ENCODE results near the gene TADA3. TPM values are rescaled to one million over a fixed set of nuclear protein-coding genes. Genes with fewer than 3 reads are reported as not detected.

TADA3 gene
- total and polyA plus RNA-seq, 2 of the 4 experiments (the other 2 are of a cell fraction) = 68.0 to 83.0 TPM

- H4K5ac ChIP-seq (ENCODE audit: low read depth, low read length) = peak within 1 kb of the TSS; percentile 99
- H3K4me2 ChIP-seq (ENCODE audit: low read depth, low read length) = peak within 1 kb of the TSS; percentile 90
- peaks cover 8% of the 10 kb centered on the region; the same call in 1 of the 2 replicates for H3K4me1 ChIP-seq (ENCODE audit: control insufficient read depth, insufficient read depth, low read length)
- H3K79me1 ChIP-seq (ENCODE audit: low read depth in 1 of 2, low read length in 2 of 2) = peaks cover 12 to 35% of the 10 kb centered on the region in 2 experiments; a peak in 3 of 4 replicates
- H3K18ac ChIP-seq (ENCODE audit: low read depth, low read length) = peak within 1 kb of the TSS; percentile 99
- H4K91ac ChIP-seq (ENCODE audit: insufficient read depth, low read depth, low read length) = peak within 1 kb of the TSS; percentile 100
- H3K23ac ChIP-seq (ENCODE audit: low read depth, low read length) = peak within 1 kb of the TSS; percentile 99
- peak within 1 kb of the TSS; percentile 98 for H3K14ac ChIP-seq (replicated peaks; ENCODE audit: low read depth, low read length)
- peak within 1 kb of the TSS; percentile 100 for H3K56ac ChIP-seq (ENCODE audit: extremely low read depth, insufficient read depth, low read length)
- ATAC-seq (ENCODE audit: low read depth) (peak; percentile 97), DNase-seq (peak; percentile 99)
- H3K27ac ChIP-seq (ENCODE audit: insufficient read depth, low read length) = peak within 1 kb of the TSS; percentile 100
- H2AK9ac ChIP-seq (replicated peaks; ENCODE audit: low read depth, low read length, poor library complexity) = peak within 1 kb of the TSS; percentile 92
- dilution Hi-C loops (cut with HindIII; ENCODE audit: low sequenced_read_pairs, unreplicated experiment) = no loop called here
- H3K9me3 ChIP-seq (ENCODE audit: control insufficient read depth, insufficient read depth, low read length) = no peaks in the 10 kb centered on the region
- H3K36me3 ChIP-seq (ENCODE audit: control insufficient read depth, insufficient read depth, low read length) = peaks cover 10% of the 10 kb centered on the region
- ChIA-PET CTCF (interaction anchor here (0.6 kb wide), 1 partner anchor 742 kb away, joined by 3 read pairs; no protein-coding TSS in a partner anchor), POLR2A (ENCODE audit: unreplicated experiment) (no interaction called here)
- H3K4ac ChIP-seq (ENCODE audit: low read depth, low read length) = peak within 1 kb of the TSS; percentile 99
- in situ Hi-C loops (cut with MboI; ENCODE audit: low sequenced_read_pairs) = no loop called here
- peak within 1 kb of the TSS; percentile 97; the same call in 1 of the 3 replicates for H2BK15ac ChIP-seq (ENCODE audit: low read depth, low read length)
- peak within 1 kb of the TSS; percentile 100 for H2AFZ ChIP-seq (replicated peaks; ENCODE audit: low read length, poor library complexity)
- H2BK5ac ChIP-seq (ENCODE audit: low read depth, low read length, poor library complexity, severe bottlenecking) = peak within 1 kb of the TSS; percentile 99
- H4K20me1 ChIP-seq (ENCODE audit: insufficient read depth, low read length) = peaks cover 25% of the 10 kb centered on the region
- H2AK5ac ChIP-seq (ENCODE audit: low read depth, low read length) = peak within 1 kb of the TSS; percentile 71; the same call in 1 of the 2 replicates
- peaks cover 10% of the 10 kb centered on the region; the same call in 1 of the 2 replicates for H3K9me1 ChIP-seq (ENCODE audit: insufficient read depth, low read length)
- peak within 1 kb of the TSS; percentile 100 for H2BK120ac ChIP-seq (ENCODE audit: low read depth, low read length)
- 0% methylated on average over 41 of the region's 88 CpGs; no CpG with 5 or more reads in 1 of the 2 experiments for WGBS, 2 experiments (ENCODE audit: extremely low coverage in 2 of 2, insufficient read length in 1 of 2)
- peak within 1 kb of the TSS; percentile 94 for H3K4me3 ChIP-seq (ENCODE audit: insufficient read depth, low read depth, low read length)
- H4K8ac ChIP-seq (ENCODE audit: low read depth in 2 of 2, low read length in 2 of 2) = peak within 1 kb of the TSS; percentile 100
- no TSS peak for BruUV-seq (replicated peaks)
- TF ChIP-seq MAZ (IDR thresholded peaks at IDR 0.05; ENCODE audit: borderline replicate concordance, low read depth, low read length) (peak; percentile 94; the same call in 1 of the 2 replicates), MXI1 (IDR thresholded peaks at IDR 0.05; ENCODE audit: borderline replicate concordance, low read depth, low read length) (peak; percentile 34; the same call in 1 of the 2 replicates), RCOR1 (IDR thresholded peaks at IDR 0.05; ENCODE audit: insufficient replicate concordance, low read length) (no peak), POLR2A (IDR thresholded peaks at IDR 0.05; ENCODE audit: low read depth, low read length) (peak; percentile 75), RAD21 (IDR thresholded peaks at IDR 0.05; ENCODE audit: low read length) (no peak), BHLHE40 (IDR thresholded peaks at IDR 0.05; ENCODE audit: low read depth, low read length) (no peak)
- TF ChIP-seq, protein P1, sequence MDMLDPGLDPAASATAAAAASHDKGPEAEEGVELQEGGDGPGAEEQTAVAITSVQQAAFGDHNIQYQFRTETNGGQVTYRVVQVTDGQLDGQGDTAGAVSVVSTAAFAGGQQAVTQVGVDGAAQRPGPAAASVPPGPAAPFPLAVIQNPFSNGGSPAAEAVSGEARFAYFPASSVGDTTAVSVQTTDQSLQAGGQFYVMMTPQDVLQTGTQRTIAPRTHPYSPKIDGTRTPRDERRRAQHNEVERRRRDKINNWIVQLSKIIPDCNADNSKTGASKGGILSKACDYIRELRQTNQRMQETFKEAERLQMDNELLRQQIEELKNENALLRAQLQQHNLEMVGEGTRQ (IDR thresholded peaks at IDR 0.05; ENCODE audit: low read depth, low read length) = peak; percentile 67; the same call in 1 of the 2 replicates
- TF ChIP-seq, protein P2, sequence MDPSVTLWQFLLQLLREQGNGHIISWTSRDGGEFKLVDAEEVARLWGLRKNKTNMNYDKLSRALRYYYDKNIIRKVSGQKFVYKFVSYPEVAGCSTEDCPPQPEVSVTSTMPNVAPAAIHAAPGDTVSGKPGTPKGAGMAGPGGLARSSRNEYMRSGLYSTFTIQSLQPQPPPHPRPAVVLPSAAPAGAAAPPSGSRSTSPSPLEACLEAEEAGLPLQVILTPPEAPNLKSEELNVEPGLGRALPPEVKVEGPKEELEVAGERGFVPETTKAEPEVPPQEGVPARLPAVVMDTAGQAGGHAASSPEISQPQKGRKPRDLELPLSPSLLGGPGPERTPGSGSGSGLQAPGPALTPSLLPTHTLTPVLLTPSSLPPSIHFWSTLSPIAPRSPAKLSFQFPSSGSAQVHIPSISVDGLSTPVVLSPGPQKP (IDR thresholded peaks at IDR 0.05; ENCODE audit: borderline replicate concordance, low read depth, low read length) = no peak
- peak within 1 kb of the TSS; percentile 98 for H2BK20ac ChIP-seq (ENCODE audit: low read depth, low read length)
- peak within 1 kb of the TSS; percentile 100 for H3K9ac ChIP-seq (ENCODE audit: low read depth, low read length)
- no peaks in the 10 kb centered on the region for H3K27me3 ChIP-seq (ENCODE audit: control insufficient read depth, insufficient read depth, low read length)
- intact Hi-C loops (cut with micrococcal nuclease) = loop anchor here (1.0 to 5.0 kb wide), 2 partner anchors 18 to 61 kb away; partner anchors contain the start of genes ARPC4, OGG1 and TADA3
These were observed 60.8 kb downstream of the TADA3 start, which contains the start of gene BRPF1 for GRCh38 chr3:9731206-9732079. TSS of gene BRPF1 (plus strand) at chr3:9731735. CDS start at chr3:9734141, 2,406 bp downstream.

All from IMR-90 (cell line).